Measurements from ENCODE around the gene ADIRF. TPM values are rescaled to one million over a fixed set of nuclear protein-coding genes. Genes with fewer than 3 reads are reported as not detected.
"Not testable (repeated sequence)": the region's sequence is repeated elsewhere in the genome, so short reads cannot be mapped to it uniquely, and the experiment has no call there.

The ADIRF gene
- total RNA-seq = 12.8 and 23.8 TPM in 2 replicates

DNA sequence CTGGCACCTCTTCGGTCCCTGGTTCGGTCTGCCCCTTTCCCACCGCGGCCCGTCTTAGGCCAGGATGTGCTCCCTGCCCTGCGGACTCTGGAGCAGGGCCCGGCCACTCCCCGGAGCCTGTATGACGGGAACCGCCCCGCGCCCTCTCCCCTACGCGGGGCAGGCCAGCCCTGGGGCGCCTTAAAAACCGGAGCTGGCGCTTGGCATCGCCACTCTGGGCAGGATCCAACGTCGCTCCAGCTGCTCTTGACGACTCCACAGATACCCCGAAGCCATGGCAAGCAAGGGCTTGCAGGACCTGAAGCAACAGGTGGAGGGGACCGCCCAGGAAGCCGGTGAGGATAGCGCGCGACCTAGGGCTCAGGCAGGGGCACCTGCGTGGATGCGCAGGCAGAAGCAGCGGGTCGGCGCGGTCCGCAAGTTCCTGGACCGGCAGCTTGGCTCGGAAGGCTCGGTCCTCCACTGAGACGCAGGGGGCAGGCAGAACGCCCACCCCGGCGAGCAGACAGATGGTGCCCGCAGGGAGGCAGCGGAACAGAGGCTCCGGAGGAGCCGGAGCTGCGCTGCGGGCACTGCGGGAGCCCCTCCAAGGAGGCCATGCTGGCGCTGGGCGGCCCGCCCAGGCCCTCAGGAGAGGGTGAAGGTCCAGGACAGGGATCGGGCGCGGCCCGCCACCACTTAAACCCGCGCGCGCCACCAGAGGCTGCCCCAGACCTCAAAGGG, at the start of gene ADIRF:
Gene ADIRF, plus strand, starts transcription at position 212 of the 723 bp plus-strand sequence. Its CDS starts 63 bp downstream, at position 275.
- DNase-seq = peak; percentile 25

GRCh38 chr10:86922553-86922961, 45.7 kb upstream of the ADIRF start:
- DNase-seq = no peak

DNA sequence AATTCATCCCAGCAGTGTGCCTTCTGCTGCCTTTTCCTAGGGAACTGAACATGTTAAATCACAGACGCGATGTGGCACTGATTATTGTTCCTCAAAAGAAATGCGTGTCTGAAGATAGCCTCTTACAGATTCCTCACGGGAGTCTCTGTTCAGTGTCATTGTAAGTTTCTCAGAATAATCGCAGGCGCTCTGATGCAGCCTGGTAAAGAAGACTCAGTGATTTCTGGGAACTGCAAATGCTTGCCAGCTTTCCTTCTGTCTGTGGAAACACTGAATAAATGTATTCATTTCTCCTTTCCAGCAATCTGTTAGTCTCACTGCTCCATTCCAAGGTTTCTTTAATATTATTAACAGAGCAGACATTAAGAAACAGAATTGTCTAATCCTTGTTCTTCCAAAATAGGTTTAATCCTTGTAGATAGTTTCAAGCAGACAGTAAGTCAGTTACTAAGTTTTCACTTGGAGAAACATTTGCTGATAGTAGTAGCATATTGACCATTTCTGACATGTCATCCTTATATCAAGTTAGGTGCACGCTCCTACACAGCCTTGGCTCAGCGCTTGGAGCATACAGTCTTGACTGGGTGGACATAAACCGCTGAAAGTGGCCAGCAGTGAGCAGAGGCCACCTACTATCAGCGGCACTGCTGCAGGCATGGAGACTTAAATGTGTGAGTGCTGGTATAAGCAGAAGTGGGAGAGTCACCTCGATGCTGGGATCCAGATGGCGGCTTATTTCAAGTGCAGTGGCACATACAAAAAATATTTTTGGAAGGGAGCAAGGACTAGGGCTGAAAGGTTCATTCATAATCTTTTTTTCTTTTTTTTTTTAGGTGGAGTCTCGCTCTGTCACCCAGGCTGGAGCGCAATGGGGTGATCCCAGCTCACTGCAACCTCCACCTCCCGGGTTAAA, 38.6 kb upstream of the ADIRF start:
- no peak for DNase-seq

DNA sequence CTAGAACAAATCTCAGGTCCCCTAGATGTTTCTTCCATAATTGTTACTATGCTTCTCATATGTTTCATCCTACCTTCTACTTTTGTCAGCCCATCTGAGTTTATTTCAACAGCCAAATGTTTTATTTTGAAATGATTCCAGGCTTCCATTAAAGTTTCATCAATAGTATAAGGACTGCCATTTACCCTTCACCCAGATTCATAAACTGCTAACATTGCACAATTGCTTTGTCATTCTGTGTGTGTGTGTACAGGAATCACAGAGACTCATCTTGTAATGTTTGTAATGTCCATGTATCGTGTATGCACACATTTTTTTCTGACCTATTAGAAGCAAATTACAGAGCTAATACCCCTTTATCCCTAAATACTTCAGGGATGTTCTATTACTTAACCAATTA, 36.4 kb upstream of the ADIRF start:
- no peak for DNase-seq

DNA sequence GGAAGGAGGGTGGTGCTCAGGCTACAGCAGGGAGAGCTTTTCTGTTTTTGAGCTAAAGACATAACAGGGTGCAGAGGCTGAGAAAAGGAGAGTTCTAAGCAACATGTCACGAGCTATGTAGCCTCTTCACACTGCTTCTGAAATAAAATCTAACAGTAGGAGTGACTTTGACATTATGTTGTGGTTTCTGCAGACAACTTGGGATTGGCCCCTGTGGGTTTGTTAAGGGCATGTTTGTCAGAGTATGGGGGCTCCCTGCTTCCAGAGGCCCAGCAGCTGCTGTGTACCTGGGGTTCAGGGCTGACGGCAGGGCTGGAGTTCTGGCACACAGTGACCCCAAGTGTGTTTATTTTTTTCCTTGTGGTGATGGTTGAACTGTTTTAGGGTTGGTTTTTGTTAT, 35.6 kb upstream of the ADIRF start:
- DNase-seq = no peak

DNA sequence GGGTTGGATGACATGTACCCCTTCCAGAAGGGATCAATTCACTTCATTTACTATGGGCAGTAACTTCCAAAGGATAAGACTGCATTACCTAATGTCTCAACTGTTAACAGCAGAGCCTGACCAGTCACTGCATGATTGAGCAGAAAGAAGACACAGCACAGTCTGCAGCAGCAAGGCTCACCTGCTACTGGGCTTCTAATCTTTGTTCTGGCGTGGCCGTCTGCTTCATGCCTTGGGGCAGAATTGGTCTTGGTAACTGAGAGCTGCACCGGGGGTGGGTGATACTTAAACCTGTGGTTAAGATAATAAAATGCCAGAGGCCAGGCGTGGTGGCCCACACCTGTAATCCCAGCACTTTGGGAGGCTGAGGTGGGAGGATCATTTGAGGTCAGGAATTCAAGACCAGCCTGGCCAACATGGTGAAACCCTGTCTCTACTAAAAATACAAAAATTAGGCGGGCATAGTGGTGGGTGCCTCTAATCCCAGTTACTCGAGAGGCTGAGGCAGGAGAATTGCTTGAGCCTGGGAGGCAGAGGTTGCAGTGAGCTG, 34.0 kb upstream of the ADIRF start:
- DNase-seq = not testable (repeated sequence)

GRCh38 chr10:86936661-86937501, 31.4 kb upstream of the ADIRF start:
- no peak for DNase-seq

DNA sequence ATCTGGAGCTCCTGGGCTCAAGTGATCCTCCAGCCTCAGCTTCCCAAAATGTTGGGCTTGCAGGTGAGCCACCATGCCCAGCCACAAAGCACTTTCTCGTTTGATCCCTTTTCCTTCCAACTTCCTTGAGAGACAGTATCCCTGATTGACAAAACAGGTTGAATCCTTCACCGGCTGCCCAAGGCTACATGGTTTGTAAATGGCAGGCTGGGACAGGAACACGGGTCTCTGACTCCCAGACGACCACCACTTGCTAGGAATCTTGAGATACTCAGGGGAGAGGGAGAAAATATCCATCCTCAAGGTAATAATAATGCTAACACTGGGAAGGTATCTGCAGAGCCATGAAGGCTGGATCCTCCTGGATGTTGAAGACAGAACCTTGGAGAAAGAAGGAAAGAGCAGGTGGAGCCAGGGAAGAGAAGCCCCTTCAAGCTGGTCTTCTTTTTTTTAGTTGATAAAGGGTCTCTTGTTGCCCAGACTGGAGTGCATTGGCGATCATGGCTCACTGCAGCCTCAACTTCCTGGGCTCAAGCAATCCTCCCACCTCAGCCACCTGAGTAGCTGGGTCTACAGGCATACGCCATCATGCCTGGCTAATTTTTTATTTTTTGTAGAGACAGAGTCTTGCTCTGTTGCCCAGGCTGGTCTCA, 30.7 kb upstream of the ADIRF start:
- DNase-seq = no peak

DNA sequence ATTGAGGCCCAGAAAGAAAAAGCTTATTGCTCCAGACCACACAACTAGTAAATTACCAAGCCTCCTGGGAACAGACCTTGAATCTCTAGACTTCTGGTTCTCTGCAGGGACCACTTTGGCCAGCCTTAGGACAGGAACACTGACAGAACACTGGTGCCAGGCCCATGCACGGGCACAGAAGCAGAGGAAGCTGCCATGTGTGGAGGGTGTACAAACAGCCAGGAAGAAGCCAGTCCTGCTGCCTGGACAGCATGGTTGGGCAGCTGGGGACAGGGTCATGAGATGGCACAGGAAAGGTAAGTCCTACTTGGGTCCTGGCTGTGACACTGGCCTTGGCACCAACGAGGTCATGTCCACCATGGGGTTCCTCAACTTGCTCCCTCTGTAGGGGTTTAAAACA, 30.0 kb upstream of the ADIRF start:
- no peak for DNase-seq

DNA sequence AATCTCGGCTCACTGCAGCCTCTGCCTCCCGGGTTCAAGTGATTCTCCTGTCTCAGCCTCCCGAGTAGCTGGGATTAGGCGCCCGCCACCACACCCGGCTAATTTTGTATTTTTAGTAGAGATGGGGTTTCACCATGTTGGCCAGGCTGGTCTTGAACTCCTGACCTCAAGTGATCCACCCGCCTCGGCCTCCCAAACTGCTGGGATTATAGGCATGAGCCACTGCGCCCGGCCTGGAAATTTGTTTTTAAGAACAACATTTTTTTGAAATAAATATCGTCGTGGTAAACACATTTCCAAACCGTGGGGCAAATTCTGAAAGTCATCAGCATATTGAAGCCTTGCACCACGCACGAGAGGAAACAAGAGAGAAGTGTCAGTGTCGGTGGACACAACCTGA, 28.2 kb upstream of the ADIRF start:
- not testable (repeated sequence) for DNase-seq

DNA sequence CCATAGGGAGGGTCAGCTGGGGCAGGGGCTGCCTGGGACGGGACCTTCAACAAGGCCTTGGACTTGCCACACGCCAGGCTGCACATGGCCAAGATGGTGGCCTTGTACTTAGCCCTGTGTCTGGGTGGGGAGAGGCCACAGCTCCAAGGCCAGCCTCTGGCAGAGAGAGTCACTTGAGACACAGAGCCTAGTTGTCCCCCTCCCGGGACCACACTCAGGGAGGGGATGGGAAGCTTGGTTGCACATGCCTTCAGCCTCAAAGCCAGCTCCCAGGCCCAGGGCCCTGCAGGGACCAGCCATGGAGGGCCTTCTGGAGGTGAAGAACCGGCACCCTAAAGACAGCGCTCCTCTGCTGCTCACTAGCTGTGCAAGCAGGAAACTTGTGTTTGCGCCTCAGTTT, 27.6 kb upstream of the ADIRF start:
- no peak for DNase-seq

DNA sequence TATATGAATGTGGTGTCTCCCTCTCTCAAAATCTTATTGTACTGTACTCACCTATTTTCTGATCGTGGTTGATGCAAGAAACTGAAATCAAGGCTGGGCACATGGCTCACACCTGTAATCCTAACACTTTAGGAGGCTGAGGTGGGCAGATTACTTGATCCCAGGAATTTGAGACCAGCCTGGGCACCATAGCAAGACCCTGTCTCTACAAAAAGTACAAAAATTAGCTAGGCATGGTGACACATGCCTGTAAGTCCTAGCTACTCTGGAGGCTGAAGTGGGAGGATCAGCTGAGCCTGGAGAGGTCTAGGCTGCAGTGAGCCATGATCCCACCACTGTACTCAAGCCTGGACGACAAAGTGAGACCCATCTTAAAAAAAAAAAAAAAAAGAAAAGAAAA, 26.9 kb upstream of the ADIRF start:
- DNase-seq = no peak

GRCh38 chr10:86941991-86942421, 26.3 kb upstream of the ADIRF start:
- DNase-seq = no peak

DNA sequence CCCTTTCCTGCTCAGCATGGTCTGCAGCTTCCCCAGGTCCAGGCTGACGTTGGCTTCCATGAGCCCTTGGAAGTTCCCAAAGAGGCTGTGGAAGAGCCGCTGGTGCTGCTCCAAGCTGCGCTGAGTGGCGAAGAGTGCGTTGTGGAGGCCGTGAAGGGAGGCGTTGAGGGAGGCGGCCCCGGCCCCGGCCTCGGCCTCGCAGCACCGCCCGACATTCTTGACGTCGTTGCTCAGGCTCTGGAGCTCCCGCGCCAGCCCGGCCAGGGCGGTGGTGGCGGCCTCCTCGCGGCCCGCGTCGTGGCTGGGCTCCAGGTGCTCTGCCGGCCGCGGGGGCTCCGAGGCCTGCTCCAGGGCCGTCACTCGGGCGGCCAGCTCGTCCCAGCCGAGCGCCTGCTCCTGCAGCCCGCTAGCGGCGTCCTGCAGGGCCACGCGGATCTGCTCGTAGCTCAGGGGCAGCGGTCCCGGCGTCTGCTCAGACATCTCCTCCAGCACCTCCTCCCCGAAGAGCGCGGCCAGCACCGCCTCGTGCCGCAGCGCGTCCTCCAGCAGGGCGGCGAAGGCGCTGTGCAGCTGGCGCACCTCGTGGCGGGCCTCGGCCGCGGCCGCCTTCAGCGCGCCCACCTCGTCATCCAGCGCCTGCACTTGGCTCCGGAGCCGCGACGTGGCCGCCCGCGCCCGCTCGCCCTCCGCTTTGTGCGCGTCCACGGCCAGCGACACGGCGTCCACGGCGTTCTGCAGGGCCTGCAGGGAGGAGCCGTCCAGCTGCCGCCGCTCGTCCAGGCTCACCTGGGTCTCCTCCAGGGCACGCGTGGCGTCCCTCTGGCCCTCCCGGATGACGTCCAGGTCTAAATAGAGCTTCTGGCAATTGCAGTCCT, 25.6 kb upstream of the ADIRF start:
- DNase-seq = no peak

DNA sequence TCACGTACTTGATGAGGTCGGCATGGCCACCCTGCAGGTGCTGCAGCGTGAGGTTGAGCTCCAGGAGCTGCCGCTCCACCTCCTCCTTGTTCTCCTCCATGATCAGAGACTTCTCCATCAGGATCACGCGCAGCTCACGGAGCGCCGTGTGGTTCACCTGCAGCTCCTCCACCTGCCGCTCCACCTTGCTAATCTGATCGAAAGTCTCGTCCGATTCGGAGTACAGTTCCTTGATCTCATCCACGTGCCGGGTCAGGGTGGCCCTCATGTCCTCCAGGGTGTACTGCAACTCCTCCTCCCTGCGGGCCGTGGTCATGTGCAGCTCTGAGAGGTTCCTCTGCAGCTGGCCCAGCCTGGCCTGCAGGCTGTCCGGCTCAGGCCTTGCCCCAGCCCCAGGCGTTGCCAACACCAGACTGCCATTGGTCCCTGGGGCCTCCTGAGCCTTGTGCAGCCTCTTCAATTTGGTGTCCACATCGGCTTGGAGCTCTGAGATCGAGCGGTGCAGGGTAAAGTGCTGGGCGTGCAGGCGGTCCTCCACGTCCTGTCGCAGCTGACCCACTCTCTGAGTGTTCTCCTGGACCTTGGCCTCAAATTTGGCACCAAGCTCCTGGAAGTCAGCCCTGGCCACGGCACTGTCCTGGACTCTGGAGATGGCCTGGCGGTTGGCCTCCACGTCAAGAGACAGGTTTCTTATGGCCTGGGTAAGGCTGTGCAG, 24.8 kb upstream of the ADIRF start:
- no peak for DNase-seq

DNA sequence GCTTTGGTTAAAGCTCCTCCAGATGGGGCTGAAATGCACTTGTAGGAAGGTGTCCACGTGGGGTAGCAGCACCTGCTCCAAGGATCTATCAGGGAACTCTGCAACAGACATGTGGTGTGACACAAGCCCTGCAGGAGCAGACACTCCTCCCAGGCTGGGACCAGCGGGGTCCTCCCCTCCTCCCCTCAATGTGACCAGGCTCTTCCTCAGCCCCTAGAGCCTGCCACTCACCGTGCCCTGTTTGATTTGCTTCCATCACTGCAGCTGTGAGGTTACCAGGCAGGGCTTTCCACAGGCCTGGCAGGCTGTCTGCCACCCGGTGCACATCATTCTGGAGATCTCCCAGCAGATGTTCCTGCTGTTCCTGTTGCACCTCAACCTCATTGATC, 24.3 kb upstream of the ADIRF start:
- no peak for DNase-seq

GRCh38 chr10:86944471-86944870, 23.8 kb upstream of the ADIRF start:
- no peak for DNase-seq

GRCh38 chr10:86944907-86945306, 23.4 kb upstream of the ADIRF start:
- no peak for DNase-seq

- DNase-seq = peak; percentile 34
Observed at GRCh38 chr10:86945361-86946212, 22.7 kb upstream of the ADIRF start.
